Common myeloid progenitor, CD34-positive (primary cell): Measurements from ENCODE around the gene KRTDAP.

Source experiments
- CTCF ChIA-PET: fragments of 350-600 bp; sonication (Branson Sonifier 250); formaldehyde crosslinking; loops from one replicate; lab custom pipeline; 2021; ENCODE audit warnings: antibody characterized with exemption; lab: Charles Lee
- POLR2A ChIA-PET: fragments of 350-600 bp; sonication (Branson Sonifier 250); formaldehyde crosslinking; loops from one replicate; lab custom pipeline; 2021; ENCODE audit warnings: antibody characterized with exemption; lab: Charles Lee
- DNase-seq, 3 donors: peaks; one replicate each; pipeline versions ENCODE4 v3.0.0 to v3.0.0-alpha.2; 2013
- H3K27ac ChIP-seq, 2 experiments: 1 replicate in 1 of 2; 2 replicates in 1 of 2; pipeline ENCODE4 v1.7.0; 2013; ENCODE audit warnings: inconsistent platforms in 2 of 2, low read length in 2 of 2, mild to moderate bottlenecking in 2 of 2, low read depth in 1 of 2, moderate library complexity in 1 of 2; ENCODE audit not compliant: severe bottlenecking in 2 of 2, insufficient read depth in 1 of 2, poor library complexity in 1 of 2
- H3K27me3 ChIP-seq, 5 experiments: replicated peaks in 2 of 5; 1 replicate in 3 of 5; 2 replicates in 2 of 5; pipeline versions ENCODE4 v1.6.1 to v1.7.0; 2013; ENCODE audit warnings: low read length in 4 of 5, mild to moderate bottlenecking in 2 of 5, moderate library complexity in 2 of 5, inconsistent platforms in 1 of 5; ENCODE audit not compliant: insufficient read depth in 5 of 5, control insufficient read depth in 4 of 5
- H3K36me3 ChIP-seq, 4 experiments: 1 replicate in 2 of 4; 2 replicates in 2 of 4; pipeline versions ENCODE4 v1.6.1 to v1.7.0; 2013; ENCODE audit warnings: low read length in 3 of 4, control low read depth in 1 of 4, mild to moderate bottlenecking in 1 of 4; ENCODE audit not compliant: control insufficient read depth in 4 of 4, insufficient read depth in 4 of 4
- H3K4me1 ChIP-seq, 4 experiments: 1 replicate in 3 of 4; 2 replicates in 1 of 4; pipeline versions ENCODE4 v1.6.1 to v1.7.1; 2013; ENCODE audit warnings: low read length in 3 of 4, mild to moderate bottlenecking in 3 of 4, control low read depth in 1 of 4, inconsistent platforms in 1 of 4, moderate library complexity in 1 of 4; ENCODE audit not compliant: control insufficient read depth in 4 of 4, insufficient read depth in 4 of 4; ENCODE audit errors: control extremely low read depth in 1 of 4
- H3K4me3 ChIP-seq, 7 experiments: 1 replicate in 4 of 7; 2 replicates in 3 of 7; pipeline versions ENCODE4 v1.5.1 to v1.7.0; 2013; ENCODE audit warnings: mild to moderate bottlenecking in 7 of 7, low read length in 6 of 7, moderate library complexity in 6 of 7, inconsistent platforms in 2 of 7, low read depth in 2 of 7, control low read depth in 1 of 7; ENCODE audit not compliant: insufficient read depth in 4 of 7, control insufficient read depth in 1 of 7; ENCODE audit errors: extremely low read depth in 1 of 7
- H3K9me3 ChIP-seq, 5 experiments: 1 replicate in 4 of 5; 2 replicates in 1 of 5; pipeline versions ENCODE4 v1.6.1 to v1.7.1; 2013; ENCODE audit warnings: low read length in 4 of 5, mild to moderate bottlenecking in 2 of 5, inconsistent platforms in 1 of 5, low read depth in 1 of 5, moderate library complexity in 1 of 5; ENCODE audit not compliant: control insufficient read depth in 4 of 5, insufficient read depth in 2 of 5; ENCODE audit errors: control extremely low read depth in 1 of 5
- WGBS: methylation state at CpG from one replicate; pipeline ENCODE4 v1.1.5; 2013; ENCODE audit not compliant: insufficient coverage; 5-methylcytosine and 5-hydroxymethylcytosine counted together

KRTDAP gene

DNA sequence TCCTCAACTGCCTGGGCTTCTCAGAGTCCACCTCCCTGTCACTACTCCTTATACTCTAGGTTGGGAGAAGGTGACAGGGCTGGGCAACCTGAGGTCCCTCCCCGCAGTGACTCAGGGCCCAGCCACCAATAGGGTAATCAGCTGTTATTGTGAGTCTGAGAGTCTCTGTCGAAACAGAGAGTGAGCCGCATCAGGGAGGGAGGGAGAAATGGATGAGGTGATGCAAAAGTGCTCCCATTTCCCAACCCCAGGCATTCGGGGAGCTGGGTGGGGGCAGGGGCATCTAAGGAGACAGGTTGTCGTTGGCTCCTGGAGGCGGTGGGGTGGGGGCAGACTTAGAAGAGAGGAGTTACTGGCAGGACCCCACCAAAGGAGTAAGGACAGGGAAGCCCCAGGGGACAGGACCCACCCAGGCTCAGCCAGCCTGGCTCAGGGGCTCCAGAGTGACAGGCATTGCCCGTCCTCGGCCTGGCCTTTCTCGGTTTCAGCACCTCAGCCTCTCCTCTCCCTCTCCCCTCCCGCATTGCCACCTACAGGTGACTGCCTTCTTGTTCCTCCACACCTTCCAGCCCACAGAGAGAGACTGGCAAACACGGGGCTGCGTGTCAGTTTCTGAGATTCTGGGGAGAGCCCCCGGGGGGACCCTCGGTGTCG, 23.5 kb upstream of the KRTDAP start, which contains the start of gene DMKN:
TSS of gene DMKN (minus strand) at position 22 of the 654 bp plus-strand sequence. CDS start 174 bp downstream, outside the sequence.
- POLR2A ChIA-PET = interaction anchor here (0.7 kb wide), 1 partner anchor 15 kb away, joined by 5 read pairs; no protein-coding TSS in a partner anchor
- Histone ChIP-seq H3K9me3 (no peaks in the 10 kb centered on the region), H3K27me3 (peaks cover 0 to 46% (median 23%) of the 10 kb centered on the region in 5 experiments)

DNA sequence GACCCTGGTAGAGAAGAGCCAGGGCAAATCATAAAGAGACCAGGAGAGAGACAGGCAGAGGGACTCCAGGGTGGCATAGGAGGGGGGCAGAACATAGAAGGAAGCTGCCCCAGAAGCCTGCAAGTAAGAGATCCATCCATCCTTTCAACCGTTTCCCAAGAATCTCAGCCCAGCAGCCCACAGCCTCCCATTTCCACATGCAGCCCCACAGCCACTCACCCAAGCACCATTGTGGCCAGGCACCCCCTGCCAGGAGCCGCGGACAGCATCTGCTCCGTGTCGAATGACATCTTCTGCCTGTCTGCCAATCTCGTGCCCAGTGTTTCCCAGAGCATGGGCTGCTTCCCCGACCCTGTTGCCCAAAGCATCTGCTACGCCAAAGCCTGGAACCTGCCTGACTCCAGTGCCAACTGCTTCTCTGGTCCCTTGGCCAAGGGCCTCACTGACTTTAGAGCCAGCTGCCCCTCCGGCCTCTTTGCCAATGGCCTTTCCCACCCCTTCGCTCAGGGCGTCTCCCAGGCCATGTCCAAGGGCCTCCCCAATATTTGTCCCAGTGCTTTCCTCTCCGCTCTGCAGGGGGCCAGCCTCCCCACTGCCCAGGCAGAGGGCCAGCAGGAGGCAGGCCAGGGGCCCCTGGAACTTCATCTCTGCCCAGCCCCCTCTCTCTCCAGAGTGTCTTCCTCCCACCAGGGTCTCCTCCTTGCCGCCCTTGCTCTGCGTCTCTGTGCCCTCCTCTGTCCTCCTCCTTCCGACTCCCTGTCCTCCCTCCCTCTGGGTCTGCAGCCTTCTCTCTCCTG, 22.8 kb upstream of the KRTDAP start:
- POLR2A ChIA-PET = interaction anchor here (0.7 kb wide), 1 partner anchor 15 kb away, joined by 5 read pairs; no protein-coding TSS in a partner anchor
- peaks cover 0 to 19% (median 16%) of the 10 kb centered on the region in 4 experiments for H3K4me1 ChIP-seq
- peaks cover 3 to 51% (median 27%) of the 10 kb centered on the region in 5 experiments for H3K27me3 ChIP-seq
- H3K36me3 ChIP-seq = no peaks in the 10 kb centered on the region
- no peak overlapping the region for H3K4me3 ChIP-seq
- CTCF ChIA-PET = interaction anchor here (0.7 to 1.9 kb wide), 5 partner anchors 13 to 145 kb away, joined by 3 to 6 read pairs (median 4); no protein-coding TSS in a partner anchor
- WGBS = 88% methylated on average over 15 of the region's 15 CpGs
- no peaks in the 10 kb centered on the region for H3K9me3 ChIP-seq
- DNase-seq = no peak
- H3K27ac ChIP-seq = no peak overlapping the region

More for the DNA sequence above, 23.5 kb upstream of the KRTDAP start, which contains the start of gene DMKN:
- Histone ChIP-seq H3K4me3 (no peak within 1 kb of the TSS), H3K36me3 (no peaks in the 10 kb centered on the region), H3K27ac (no peak within 1 kb of the TSS), H3K4me1 (peaks cover 0 to 19% (median 16%) of the 10 kb centered on the region in 4 experiments)
- CTCF ChIA-PET = interaction anchor here (1.0 to 1.9 kb wide), 6 partner anchors 9 to 304 kb away, joined by 3 to 6 read pairs (median 4); no protein-coding TSS in a partner anchor
- 30% methylated on average over 11 of the region's 15 CpGs for WGBS
- no peak for DNase-seq

DNA sequence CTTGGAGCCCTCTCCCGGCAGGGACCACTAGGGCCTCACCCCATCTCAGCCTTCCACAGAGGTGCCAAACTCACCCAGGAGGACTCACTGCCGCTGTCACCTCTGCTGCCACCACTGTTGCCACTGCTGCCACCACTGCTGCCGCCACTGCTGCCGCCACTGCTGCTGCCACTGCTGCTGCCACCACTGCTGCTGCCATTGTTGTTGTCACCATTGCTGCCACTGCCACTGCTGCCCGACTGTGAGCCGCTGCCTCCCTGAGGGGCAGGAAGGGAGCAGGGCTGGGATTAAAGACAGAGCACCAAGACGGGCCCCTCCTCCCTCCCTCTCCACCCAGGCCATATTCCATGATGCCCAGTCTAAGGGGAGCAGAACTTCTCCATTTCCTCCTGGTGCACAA, 21.1 kb upstream of the KRTDAP start:
- peaks cover 3 to 61% (median 33%) of the 10 kb centered on the region in 5 experiments for H3K27me3 ChIP-seq
- no peak overlapping the region for H3K4me3 ChIP-seq

DNA sequence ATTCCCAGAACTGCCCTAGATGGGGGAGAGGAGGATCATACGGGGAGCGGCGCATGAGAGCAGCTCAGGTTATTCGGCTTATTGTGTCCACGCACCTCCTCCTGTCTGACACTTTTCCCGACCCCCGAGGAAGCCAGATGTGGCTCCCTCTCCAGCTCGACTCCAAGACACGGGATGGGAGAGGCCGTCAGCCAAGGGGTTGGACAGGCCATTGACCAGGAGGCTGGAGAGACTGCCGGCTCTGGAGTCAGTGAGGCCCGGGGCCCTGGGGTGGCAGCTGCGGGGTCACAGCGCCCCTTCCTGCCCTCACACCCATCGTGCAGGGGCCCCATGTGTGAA, 20.3 kb upstream of the KRTDAP start:
- H3K27ac ChIP-seq = no peak overlapping the region
- ChIA-PET POLR2A (no interaction called here), CTCF (interaction anchor here (0.5 to 3.9 kb wide), 25 partner anchors 10 to 198 kb away, joined by 3 to 16 read pairs (median 4); partner anchors contain the start of genes FFAR1, FFAR3 and KRTDAP)
- no peaks in the 10 kb centered on the region for H3K9me3 ChIP-seq
- H3K4me3 ChIP-seq = peak overlapping the region in 2 of 7 experiments; percentile 52 to 75
- no peaks in the 10 kb centered on the region for H3K36me3 ChIP-seq
- no peak for DNase-seq
- peaks cover 0 to 19% (median 16%) of the 10 kb centered on the region in 4 experiments for H3K4me1 ChIP-seq
- H3K27me3 ChIP-seq = peaks cover 4 to 61% (median 39%) of the 10 kb centered on the region in 5 experiments
- WGBS = 10% methylated on average over 15 of the region's 15 CpGs

More for the DNA sequence above, 21.1 kb upstream of the KRTDAP start:
- ChIA-PET CTCF (interaction anchor here (1.1 to 3.9 kb wide), 7 partner anchors 25 to 154 kb away, joined by 4 to 16 read pairs (median 7); partner anchors contain the start of gene FFAR3), POLR2A (no interaction called here)
- Histone ChIP-seq H3K36me3 (no peaks in the 10 kb centered on the region), H3K4me1 (peaks cover 0 to 19% (median 16%) of the 10 kb centered on the region in 4 experiments), H3K9me3 (no peaks in the 10 kb centered on the region), H3K27ac (no peak overlapping the region)
- no peak for DNase-seq
- 100% methylated on average over 4 of the region's 7 CpGs for WGBS

DNA sequence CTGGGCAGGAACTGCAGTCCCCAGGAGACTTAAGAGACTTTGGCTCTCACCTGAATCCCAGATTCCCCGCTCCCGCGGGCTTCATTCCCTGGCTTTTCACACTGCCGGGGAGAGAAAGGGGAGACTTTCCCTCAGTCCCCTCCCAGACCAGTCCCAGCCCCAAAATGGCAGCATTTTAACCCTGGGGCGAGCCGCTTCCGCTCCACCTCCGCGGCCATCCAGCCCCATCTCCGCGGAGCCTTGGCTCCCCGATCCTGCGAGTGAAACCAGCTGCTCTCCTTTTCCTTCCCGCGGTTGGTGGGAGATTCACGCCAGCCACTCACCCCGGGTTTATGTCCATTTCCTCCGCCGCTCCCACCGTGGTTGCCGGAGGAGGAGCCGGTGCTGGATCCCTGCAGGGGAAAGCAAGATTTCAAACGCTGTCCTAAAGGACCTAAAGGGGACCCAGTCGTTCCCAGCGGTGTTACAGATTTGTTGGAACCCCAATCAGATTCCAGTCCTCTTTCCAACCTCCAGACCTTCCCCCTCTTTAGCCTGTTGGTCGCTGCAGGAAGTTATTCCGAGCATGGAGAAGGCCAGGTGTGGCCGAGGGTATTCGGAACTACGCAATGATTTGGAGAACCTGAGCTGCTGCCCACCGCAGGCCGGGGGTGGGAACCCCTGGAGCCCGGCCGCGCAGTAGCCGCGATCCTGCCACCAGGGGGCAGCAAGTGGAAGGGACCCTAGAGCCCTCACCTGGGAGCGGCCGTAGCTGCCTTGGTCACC, 19.8 kb upstream of the KRTDAP start:
- WGBS = 0% methylated on average over 38 of the region's 39 CpGs
- Histone ChIP-seq H3K36me3 (no peaks in the 10 kb centered on the region), H3K4me1 (peaks cover 0 to 19% (median 16%) of the 10 kb centered on the region in 4 experiments), H3K27me3 (peaks cover 4 to 61% (median 41%) of the 10 kb centered on the region in 5 experiments), H3K27ac (no peak overlapping the region), H3K9me3 (no peaks in the 10 kb centered on the region), H3K4me3 (peak overlapping the region in 5 of 7 experiments; percentile 1 to 75 (median 52))
- CTCF ChIA-PET = interaction anchor here (0.5 to 3.9 kb wide), 27 partner anchors 9 to 198 kb away, joined by 3 to 16 read pairs (median 4); partner anchors contain the start of genes FFAR1, FFAR3 and KRTDAP
- peak; percentile 50 to 68 (median 62) for DNase-seq
- POLR2A ChIA-PET = interaction anchor here (0.6 to 0.9 kb wide), 2 partner anchors 237 to 447 kb away, joined by 3 read pairs; no protein-coding TSS in a partner anchor

DNA sequence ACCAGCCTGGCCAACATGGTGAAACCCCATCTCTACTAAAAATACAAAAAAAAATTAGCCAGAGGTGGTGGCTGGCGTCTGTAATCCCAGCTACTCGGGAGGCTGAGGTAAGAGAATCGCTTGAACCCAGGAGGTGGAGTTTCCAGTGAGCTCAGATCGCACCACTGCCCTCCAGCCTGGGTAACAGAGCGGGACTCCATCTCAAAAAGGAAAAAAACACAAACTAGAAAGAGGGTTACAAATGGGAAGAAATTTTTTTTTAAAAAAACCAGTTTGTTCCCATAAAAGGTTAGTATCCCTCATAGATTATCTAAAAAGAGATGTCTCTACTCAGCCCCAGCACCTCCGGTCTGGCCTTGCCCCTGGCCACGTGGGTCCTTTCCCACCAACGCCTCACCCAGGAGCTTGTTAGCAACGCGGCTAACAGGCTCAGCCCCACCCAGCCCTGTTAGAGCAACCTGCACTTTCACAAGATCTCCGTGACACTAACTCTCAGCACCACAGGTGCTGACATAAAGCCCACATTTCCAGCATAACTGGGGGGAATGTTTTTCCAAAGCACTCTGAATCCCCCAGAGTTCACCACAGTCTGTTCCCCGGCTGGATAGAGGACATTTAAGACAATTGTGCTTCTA, 18.9 kb upstream of the KRTDAP start:
- no peak overlapping the region for H3K27ac ChIP-seq
- ChIA-PET POLR2A (interaction anchor here (0.6 to 0.9 kb wide), 2 partner anchors 236 to 446 kb away, joined by 3 read pairs; no protein-coding TSS in a partner anchor), CTCF (interaction anchor here (0.6 to 3.9 kb wide), 11 partner anchors 10 to 151 kb away, joined by 3 to 12 read pairs (median 4); partner anchors contain the start of gene FFAR3)
- no peaks in the 10 kb centered on the region for H3K36me3 ChIP-seq
- H3K27me3 ChIP-seq = peaks cover 4 to 57% (median 37%) of the 10 kb centered on the region in 5 experiments
- no peaks in the 10 kb centered on the region for H3K9me3 ChIP-seq
- H3K4me1 ChIP-seq = peaks cover 0 to 18% (median 16%) of the 10 kb centered on the region in 4 experiments
- peak overlapping the region in 2 of 7 experiments; percentile 52 to 75 for H3K4me3 ChIP-seq
- DNase-seq = peak; percentile 17 to 58 (median 45)
- WGBS = 30% methylated on average over 9 of the region's 12 CpGs
